Fibroblast of lung (primary cell): ENCODE data around the gene QSOX2. TPM values are rescaled to one million over a fixed set of nuclear protein-coding genes. Genes with fewer than 3 reads are reported as not detected.

Experiments used
- DNase-seq, 2 donors: peaks; one replicate each; pipeline versions ENCODE4 v3.0.0 to v3.0.0-alpha.2; 2010; ENCODE audit warnings: low read depth in 2 of 2
- H2AFZ ChIP-seq: 2 replicates; pipeline ENCODE4 v1.5.1; 2012; ENCODE audit warnings: low read length, control low read depth, inconsistent platforms
- H3K27ac ChIP-seq: 2 replicates; pipeline ENCODE4 v1.5.1; 2011; ENCODE audit warnings: low read length, control low read depth; ENCODE audit not compliant: insufficient read depth
- H3K27me3 ChIP-seq: 2 replicates; pipeline ENCODE4 v1.5.1; 2011; ENCODE audit warnings: mild to moderate bottlenecking, low read length; ENCODE audit not compliant: control insufficient read depth, insufficient read depth
- H3K36me3 ChIP-seq: 2 replicates; pipeline ENCODE4 v1.5.1; 2011; ENCODE audit warnings: low read length; ENCODE audit not compliant: control insufficient read depth, insufficient read depth
- H3K4me1 ChIP-seq: 2 replicates; pipeline ENCODE4 v1.5.1; 2011; ENCODE audit warnings: low read length; ENCODE audit not compliant: control insufficient read depth, insufficient read depth; ENCODE audit errors: extremely low read depth
- H3K4me2 ChIP-seq: 2 replicates; pipeline ENCODE4 v1.5.1; 2011; ENCODE audit warnings: low read length, control low read depth; ENCODE audit not compliant: insufficient read depth; ENCODE audit errors: extremely low read depth
- H3K4me3 ChIP-seq, 4 experiments: fragments of 200-600 bp in 1 of 4; sonication (generic) in 1 of 4; replicated peaks in 1 of 4; 2 replicates each; pipeline ENCODE4 v1.5.1; 2011 to 2016; ENCODE audit warnings: low read length in 4 of 4, low read depth in 3 of 4, mild to moderate bottlenecking in 3 of 4, control low read depth in 2 of 4, inconsistent platforms in 1 of 4, mixed read lengths in 1 of 4; ENCODE audit not compliant: insufficient read depth in 1 of 4; ENCODE audit errors: control extremely low read depth in 1 of 4
- H3K79me2 ChIP-seq: 2 replicates; pipeline ENCODE4 v1.5.1; 2012; ENCODE audit warnings: mild to moderate bottlenecking, low read length, inconsistent platforms; ENCODE audit not compliant: control insufficient read depth, insufficient read depth
- H3K9ac ChIP-seq: 2 replicates; pipeline ENCODE4 v1.5.1; 2011; ENCODE audit warnings: mild to moderate bottlenecking, low read length, control low read depth; ENCODE audit not compliant: insufficient read depth
- H3K9me3 ChIP-seq: 2 replicates; pipeline ENCODE4 v1.5.1; 2012; ENCODE audit warnings: low read depth, low read length; ENCODE audit not compliant: control insufficient read depth, insufficient read depth
- H4K20me1 ChIP-seq: 2 replicates; pipeline ENCODE4 v1.5.1; 2011; ENCODE audit warnings: low read length; ENCODE audit not compliant: control insufficient read depth, insufficient read depth; ENCODE audit errors: extremely low read depth
- CTCF ChIP-seq, 2 donors: IDR thresholded peaks in 1 of 2; conservative IDR thresholded peaks in 1 of 2; 1 replicate in 1 of 2; 2 replicates in 1 of 2; pipeline ENCODE4 v1.5.1; 2011 to 2012; ENCODE audit warnings: low read length in 2 of 2, control low read depth in 1 of 2, inconsistent platforms in 1 of 2, low read depth in 1 of 2, mild to moderate bottlenecking in 1 of 2
- EZH2 ChIP-seq: IDR thresholded peaks from 2 replicates; pipeline ENCODE4 v1.5.1; 2012; ENCODE audit warnings: low read length, control low read depth, mild to moderate bottlenecking; ENCODE audit errors: missing control alignments
- polyA plus RNA-seq, 2 donors: library from polyadenylated mRNA; depleted of rRNA in 1 of 2; stranded (reverse) in 1 of 2; unstranded in 1 of 2; fragments of >200 nt; gene quantifications; 2 replicates each; pipeline ENCODE4 v1.2.1, GENCODE V29; 2011 to 2012; ENCODE audit warnings: missing spikeins in 1 of 2
- total RNA-seq: library from RNA; depleted of rRNA; stranded (reverse); fragments of >200 nt; gene quantifications from 2 replicates; pipeline ENCODE4 v1.2.1, GENCODE V29; 2014

QSOX2 gene
- total and polyA plus RNA-seq, 2 donors (not counting 1 experiment from before 2014, with no cell fraction given): 7.8 to 13.2 TPM

- no peak for DNase-seq
Measured at GRCh38 chr9:136175616-136176197, 69.9 kb downstream of the QSOX2 start.

GRCh38 chr9:136174779-136175615 is 70.6 kb downstream of the QSOX2 start:
- TF ChIP-seq EZH2 (no peak), CTCF (conservative IDR thresholded peaks at IDR 0.05 in 1 of 2, IDR thresholded peaks at IDR 0.05 in 1 of 2; ENCODE audit: low read depth in 1 of 2, low read length in 2 of 2) (no peak)
- Histone ChIP-seq H3K4me2 (no peak overlapping the region), H4K20me1 (no peaks in the 10 kb centered on the region), H2AFZ (no peak overlapping the region), H3K4me3 (no peak overlapping the region), H3K9ac (no peak overlapping the region), H3K79me2 (no peaks in the 10 kb centered on the region), H3K4me1 (no peaks in the 10 kb centered on the region), H3K27ac (no peak overlapping the region), H3K36me3 (no peaks in the 10 kb centered on the region), H3K27me3 (no peaks in the 10 kb centered on the region), H3K9me3 (no peaks in the 10 kb centered on the region)
- DNase-seq: no peak

More at GRCh38 chr9:136175616-136176197, 69.9 kb downstream of the QSOX2 start:
- no peak overlapping the region for H2AFZ ChIP-seq
- no peak for TF ChIP-seq EZH2
- no peak for TF ChIP-seq CTCF (conservative IDR thresholded peaks at IDR 0.05 in 1 of 2, IDR thresholded peaks at IDR 0.05 in 1 of 2; ENCODE audit: low read depth in 1 of 2, low read length in 2 of 2)
- H3K27me3 ChIP-seq: no peaks in the 10 kb centered on the region
- no peak overlapping the region for H3K27ac ChIP-seq
- no peaks in the 10 kb centered on the region for H3K4me1 ChIP-seq
- no peaks in the 10 kb centered on the region for H3K9me3 ChIP-seq
- H3K9ac ChIP-seq: no peak overlapping the region
- no peak overlapping the region for H3K4me3 ChIP-seq
- H3K79me2 ChIP-seq: no peaks in the 10 kb centered on the region
- H3K4me2 ChIP-seq: no peak overlapping the region
- H4K20me1 ChIP-seq: no peaks in the 10 kb centered on the region
- no peaks in the 10 kb centered on the region for H3K36me3 ChIP-seq

- peaks cover 6% of the 10 kb centered on the region for H3K27me3 ChIP-seq
Measured at GRCh38 chr9:136173648-136174290, 71.8 kb downstream of the QSOX2 start.

More at GRCh38 chr9:136173648-136174290, 71.8 kb downstream of the QSOX2 start:
- Histone ChIP-seq H3K9ac (no peak overlapping the region), H3K9me3 (no peaks in the 10 kb centered on the region), H3K4me2 (no peak overlapping the region), H3K4me3 (no peak overlapping the region), H3K36me3 (no peaks in the 10 kb centered on the region), H3K27ac (no peak overlapping the region), H2AFZ (no peak overlapping the region), H4K20me1 (no peaks in the 10 kb centered on the region), H3K79me2 (no peaks in the 10 kb centered on the region), H3K4me1 (no peaks in the 10 kb centered on the region)
- no peak for DNase-seq
- TF ChIP-seq EZH2: no peak
- no peak for TF ChIP-seq CTCF (conservative IDR thresholded peaks at IDR 0.05 in 1 of 2, IDR thresholded peaks at IDR 0.05 in 1 of 2; ENCODE audit: low read depth in 1 of 2, low read length in 2 of 2)
